ENCODE measurements around the gene CNKSR2.

- no peak for TF ChIP-seq EZH2 (IDR thresholded peaks at IDR 0.05; ENCODE audit: insufficient read depth, poor library complexity, severe bottlenecking)
- TF ChIP-seq EZH2phosphoT487 (IDR thresholded peaks at IDR 0.05; ENCODE audit: insufficient read depth, low read depth): no peak
Observed at GRCh38 chrX:21656587-21657317, 282.5 kb downstream of the CNKSR2 start.

All from GM23248 (cell line).